ENCODE results near the gene RNASEL.

Gene RNASEL

DNA sequence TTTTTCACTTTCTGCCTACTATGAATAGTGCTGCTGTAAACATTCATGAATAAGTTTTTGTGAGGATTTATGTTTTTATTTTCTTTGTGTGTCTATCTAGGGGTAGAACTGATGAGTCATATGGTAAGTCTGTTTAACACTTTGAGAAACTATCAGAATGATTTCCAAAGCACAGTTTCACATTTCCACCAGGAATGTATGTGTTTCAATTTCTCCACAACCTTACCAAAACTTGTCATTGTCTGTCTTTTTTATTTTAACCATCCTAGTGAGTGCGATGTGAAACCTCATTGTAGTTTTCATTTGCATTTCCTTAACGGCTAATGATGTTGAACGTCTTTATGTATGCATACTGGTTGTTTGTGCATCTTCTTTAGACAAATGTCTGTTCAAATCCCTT, 23.5 kb downstream of the RNASEL start:
- no peak overlapping the region for H3K4me3 ChIP-seq (replicated peaks in 1 of 2; ENCODE audit: low read depth in 2 of 2, low read length in 2 of 2)
- DNase-seq (ENCODE audit: low read depth in 2 of 2) = no peak
- no peak for TF ChIP-seq CTCF (IDR thresholded peaks at IDR 0.05; ENCODE audit: low read depth, low read length)

- no peak for TF ChIP-seq CTCF (IDR thresholded peaks at IDR 0.05; ENCODE audit: low read depth, low read length)
- H3K4me3 ChIP-seq (replicated peaks in 1 of 2; ENCODE audit: low read depth in 2 of 2, low read length in 2 of 2) = no peak overlapping the region
- DNase-seq (ENCODE audit: low read depth in 2 of 2) = no peak
Measured at GRCh38 chr1:182564406-182565004, 24.6 kb downstream of the RNASEL start.

GRCh38 chr1:182563095-182563494, 26.0 kb downstream of the RNASEL start:
- peak in 1 of 2 donors; percentile 6 for DNase-seq (ENCODE audit: low read depth in 2 of 2)
- no peak for TF ChIP-seq CTCF (IDR thresholded peaks at IDR 0.05; ENCODE audit: low read depth, low read length)
- H3K4me3 ChIP-seq (replicated peaks in 1 of 2; ENCODE audit: low read depth in 2 of 2, low read length in 2 of 2) = no peak overlapping the region

DNA sequence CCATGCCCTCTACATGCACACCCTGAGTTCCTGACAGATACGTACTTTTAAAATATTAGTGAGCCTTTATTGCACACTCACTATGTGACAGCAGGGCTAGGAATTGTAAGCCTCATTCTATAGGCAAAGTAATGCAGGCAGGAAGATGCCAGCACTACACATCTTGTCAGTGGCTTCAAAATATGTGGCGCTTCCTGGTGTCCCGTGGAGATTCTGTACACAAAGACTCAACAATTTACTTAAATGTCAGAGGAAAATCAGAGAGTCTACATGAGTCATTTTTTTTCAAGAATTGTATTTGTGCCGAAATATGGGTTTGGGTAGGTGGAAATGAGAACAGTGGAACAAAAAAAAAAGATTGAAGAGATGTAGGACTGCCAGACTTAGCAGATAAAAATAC, 27.6 kb downstream of the RNASEL start:
- no peak for TF ChIP-seq CTCF (IDR thresholded peaks at IDR 0.05; ENCODE audit: low read depth, low read length)
- H3K4me3 ChIP-seq (replicated peaks in 1 of 2; ENCODE audit: low read depth in 2 of 2, low read length in 2 of 2) = no peak overlapping the region
- DNase-seq (ENCODE audit: low read depth in 2 of 2) = no peak

DNA sequence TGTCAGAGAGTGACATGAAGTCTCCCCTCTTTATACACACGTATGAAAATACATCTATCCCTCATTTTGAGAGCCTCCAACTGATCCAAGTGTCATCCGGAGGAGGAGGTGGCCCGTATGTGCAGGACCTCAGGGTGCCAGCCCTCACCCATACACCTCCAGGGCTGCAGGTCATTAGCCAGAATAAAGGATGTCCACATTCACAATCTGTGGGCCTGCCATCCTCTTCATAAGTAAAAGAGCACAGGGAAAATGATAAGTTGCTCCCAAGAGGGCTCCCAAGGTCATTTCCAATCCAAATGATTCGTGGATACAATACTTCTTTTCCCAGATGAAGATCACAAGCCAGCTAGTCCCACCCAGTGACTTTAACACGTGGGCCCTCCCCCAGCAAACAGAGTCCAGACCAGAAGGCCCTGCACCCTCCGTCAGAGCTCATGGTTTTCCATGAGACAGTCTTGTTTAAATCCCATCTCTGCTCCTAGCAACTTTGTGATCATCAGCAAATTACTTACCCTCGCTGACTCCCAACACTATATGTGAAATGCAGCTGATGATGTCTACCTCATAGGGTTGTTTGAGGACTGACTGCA, 28.6 kb downstream of the RNASEL start:
- no peak for TF ChIP-seq CTCF (IDR thresholded peaks at IDR 0.05; ENCODE audit: low read depth, low read length)
- DNase-seq (ENCODE audit: low read depth in 2 of 2) = no peak
- H3K4me3 ChIP-seq (replicated peaks in 1 of 2; ENCODE audit: low read depth in 2 of 2, low read length in 2 of 2) = no peak overlapping the region

DNA sequence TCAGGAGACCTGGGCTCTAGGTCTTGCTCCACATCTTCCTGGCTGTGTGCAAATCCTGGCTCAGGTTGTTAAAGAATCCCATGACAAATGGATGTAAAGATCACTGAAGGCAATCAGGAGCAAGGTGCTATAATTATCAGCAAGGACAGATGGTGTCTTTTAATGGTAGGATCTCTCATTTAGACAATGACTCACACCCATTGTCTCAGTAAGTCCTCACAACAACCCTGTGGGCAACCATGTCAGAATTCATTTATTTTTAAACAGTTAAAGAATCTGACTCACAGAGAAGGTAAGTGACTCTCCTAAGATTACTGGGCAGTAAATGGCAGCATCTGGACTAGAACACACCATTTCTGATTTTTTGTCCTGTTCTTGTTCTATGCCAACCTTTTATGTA, 32.8 kb downstream of the RNASEL start:
- DNase-seq (ENCODE audit: low read depth in 2 of 2) = no peak
- H3K4me3 ChIP-seq (replicated peaks in 1 of 2; ENCODE audit: low read depth in 2 of 2, low read length in 2 of 2) = no peak overlapping the region
- no peak for TF ChIP-seq CTCF (IDR thresholded peaks at IDR 0.05; ENCODE audit: low read depth, low read length)

- no peak overlapping the region for H3K4me3 ChIP-seq (replicated peaks in 1 of 2; ENCODE audit: low read depth in 2 of 2, low read length in 2 of 2)
- no peak for TF ChIP-seq CTCF (IDR thresholded peaks at IDR 0.05; ENCODE audit: low read depth, low read length)
- DNase-seq (ENCODE audit: low read depth in 2 of 2) = no peak
Measured at GRCh38 chr1:182555493-182555892, 33.6 kb downstream of the RNASEL start.
